ENCODE data around the gene STIMATE. TPM values are rescaled to one million over a fixed set of nuclear protein-coding genes. Genes with fewer than 3 reads are reported as not detected.

STIMATE gene
- total and polyA plus RNA-seq, 9 of the 15 experiments (the other 6 are each of a cell fraction or from before 2014, with no cell fraction given), result 0.14 to 7.7 (median 4.9) TPM

GRCh38 chr3:52910823-52911222 lies 13.5 kb upstream of the STIMATE start (continued):
- no peak for TF ChIP-seq JUNB (CRISPR knock-in tag; conservative IDR thresholded peaks at IDR 0.05)
- TF ChIP-seq PRPF4 (IDR thresholded peaks at IDR 0.05; ENCODE audit: insufficient read depth, low read depth, low read length, poor library complexity, severe bottlenecking), result no peak
- TF ChIP-seq, protein P1, sequence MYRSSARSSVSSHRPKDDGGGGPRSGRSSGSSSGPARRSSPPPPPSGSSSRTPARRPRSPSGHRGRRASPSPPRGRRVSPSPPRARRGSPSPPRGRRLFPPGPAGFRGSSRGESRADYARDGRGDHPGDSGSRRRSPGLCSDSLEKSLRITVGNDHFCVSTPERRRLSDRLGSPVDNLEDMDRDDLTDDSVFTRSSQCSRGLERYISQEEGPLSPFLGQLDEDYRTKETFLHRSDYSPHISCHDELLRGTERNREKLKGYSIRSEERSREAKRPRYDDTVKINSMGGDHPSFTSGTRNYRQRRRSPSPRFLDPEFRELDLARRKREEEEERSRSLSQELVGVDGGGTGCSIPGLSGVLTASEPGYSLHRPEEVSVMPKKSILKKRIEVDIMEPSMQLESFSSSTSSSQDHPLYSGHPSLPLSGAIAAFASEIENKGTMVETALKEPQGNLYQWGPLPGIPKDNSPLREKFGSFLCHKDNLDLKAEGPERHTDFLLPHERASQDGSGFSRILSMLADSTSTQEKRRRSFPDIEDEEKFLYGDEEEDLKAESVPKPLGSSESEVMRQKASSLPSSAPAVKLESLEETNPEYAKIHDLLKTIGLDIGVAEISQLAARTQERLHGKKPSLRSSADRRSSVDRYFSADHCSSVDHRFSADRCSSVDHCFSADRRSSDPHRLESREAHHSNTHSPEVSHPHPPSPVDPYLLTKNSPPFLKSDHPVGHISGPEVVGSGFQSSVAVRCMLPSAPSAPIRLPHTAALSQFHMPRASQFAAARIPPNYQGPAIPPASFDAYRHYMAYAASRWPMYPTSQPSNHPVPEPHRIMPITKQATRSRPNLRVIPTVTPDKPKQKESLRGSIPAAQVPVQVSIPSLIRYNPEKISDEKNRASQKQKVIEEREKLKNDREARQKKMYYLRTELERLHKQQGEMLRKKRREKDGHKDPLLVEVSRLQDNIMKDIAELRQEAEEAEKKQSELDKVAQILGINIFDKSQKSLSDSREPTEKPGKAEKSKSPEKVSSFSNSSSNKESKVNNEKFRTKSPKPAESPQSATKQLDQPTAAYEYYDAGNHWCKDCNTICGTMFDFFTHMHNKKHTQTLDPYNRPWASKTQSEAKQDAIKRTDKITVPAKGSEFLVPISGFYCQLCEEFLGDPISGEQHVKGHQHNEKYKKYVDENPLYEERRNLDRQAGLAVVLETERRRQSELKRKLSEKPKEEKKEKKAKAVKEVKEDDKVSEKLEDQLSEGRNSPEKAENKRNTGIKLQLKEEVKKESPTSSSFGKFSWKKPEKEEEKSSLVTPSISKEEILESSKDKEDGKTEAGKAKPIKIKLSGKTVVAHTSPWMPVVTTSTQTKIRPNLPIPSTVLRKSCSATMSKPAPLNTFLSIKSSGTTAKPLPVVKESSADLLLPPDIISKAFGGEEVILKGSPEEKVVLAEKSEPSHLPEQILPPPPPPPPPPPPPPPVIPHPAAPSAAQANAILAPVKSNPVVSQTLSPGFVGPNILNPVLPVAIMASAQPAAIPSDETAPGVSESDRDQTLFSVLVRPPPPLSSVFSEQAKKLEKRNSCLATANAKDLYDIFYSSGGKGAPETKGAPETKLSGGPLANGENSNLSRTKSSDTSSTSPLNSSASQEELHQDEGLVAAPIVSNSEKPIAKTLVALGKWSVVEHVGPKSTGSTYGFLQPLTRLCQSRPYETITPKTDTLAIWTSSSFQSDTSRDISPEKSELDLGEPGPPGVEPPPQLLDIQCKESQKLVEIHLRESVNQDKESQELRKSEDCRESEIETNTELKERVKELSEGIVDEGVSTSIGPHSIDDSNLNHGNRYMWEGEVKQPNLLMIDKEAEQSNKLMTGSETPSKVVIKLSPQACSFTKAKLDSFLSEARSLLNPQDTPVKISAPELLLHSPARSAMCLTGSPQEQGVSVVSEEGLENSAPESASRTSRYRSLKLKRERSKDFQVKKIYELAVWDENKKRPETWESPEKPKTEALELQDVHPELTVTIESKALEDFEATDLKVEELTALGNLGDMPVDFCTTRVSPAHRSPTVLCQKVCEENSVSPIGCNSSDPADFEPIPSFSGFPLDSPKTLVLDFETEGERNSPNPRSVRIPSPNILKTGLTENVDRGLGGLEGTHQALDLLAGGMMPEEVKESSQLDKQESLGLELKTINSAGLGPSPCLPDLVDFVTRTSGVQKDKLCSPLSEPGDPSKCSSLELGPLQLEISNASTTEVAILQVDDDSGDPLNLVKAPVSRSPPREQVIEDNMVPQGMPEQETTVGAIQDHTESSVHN (IDR thresholded peaks at IDR 0.05; ENCODE audit: borderline replicate concordance in 1 of 2, low read depth in 1 of 2), result no peak
- TF ChIP-seq SMAD2 (IDR thresholded peaks at IDR 0.05; ENCODE audit: low read depth, low read length), result no peak
- no peak for TF ChIP-seq NRF1 (conservative IDR thresholded peaks at IDR 0.05 in 1 of 2, IDR thresholded peaks at IDR 0.05 in 1 of 2)
- TF ChIP-seq CBX1 (IDR thresholded peaks at IDR 0.05; ENCODE audit: low read depth), result no peak
- TF ChIP-seq TOE1 (IDR thresholded peaks at IDR 0.05; ENCODE audit: borderline replicate concordance), result no peak
- no peak for TF ChIP-seq TOE1 (CRISPR knock-in tag; IDR thresholded peaks at IDR 0.05; ENCODE audit: borderline replicate concordance, low read depth)
- no peak for TF ChIP-seq CEBPB (tag; IDR thresholded peaks at IDR 0.05)

Data from K562 (cell line).